ENCODE measurements around the gene PODXL.
A peak's percentile ranks its signal among the peaks of the same experiment; 100 is the strongest.

PODXL gene

GRCh38 chr7:131556053-131556908 is at the start of gene PODXL:
PODXL (minus strand) TSS chr7:131556628; CDS start chr7:131556359, 269 bp downstream.
- DNase-seq = peak; percentile 76

DNA sequence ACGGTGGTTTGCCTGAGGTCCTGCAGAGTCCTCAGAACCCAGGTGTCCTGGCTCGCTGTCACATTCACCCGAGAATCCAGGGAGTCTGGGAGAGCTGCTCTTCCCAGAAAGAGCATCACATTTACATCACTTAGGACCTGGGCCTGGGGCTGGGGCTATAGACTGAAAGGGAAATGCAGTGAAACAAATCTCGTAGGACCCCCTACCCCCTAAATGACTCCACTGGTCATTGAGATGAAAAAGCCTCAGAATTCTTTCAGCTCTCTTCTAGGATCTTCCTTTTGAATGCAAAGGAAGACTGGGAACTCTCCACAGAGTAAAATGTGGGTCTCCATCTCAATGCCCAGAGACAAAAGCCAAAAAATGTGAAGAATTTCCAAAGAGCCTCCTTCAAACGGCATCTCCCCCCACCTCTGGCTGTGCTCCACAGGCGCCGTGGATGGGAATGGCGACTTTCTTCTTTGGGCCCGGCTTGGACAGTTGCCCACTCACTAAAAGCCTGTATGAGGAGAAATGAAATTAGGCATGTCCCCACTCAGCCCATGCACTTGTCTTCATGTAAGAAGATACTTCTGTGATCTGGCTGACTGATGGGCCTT is 49.0 kb upstream of the PODXL start:
- no peak for DNase-seq

DNA sequence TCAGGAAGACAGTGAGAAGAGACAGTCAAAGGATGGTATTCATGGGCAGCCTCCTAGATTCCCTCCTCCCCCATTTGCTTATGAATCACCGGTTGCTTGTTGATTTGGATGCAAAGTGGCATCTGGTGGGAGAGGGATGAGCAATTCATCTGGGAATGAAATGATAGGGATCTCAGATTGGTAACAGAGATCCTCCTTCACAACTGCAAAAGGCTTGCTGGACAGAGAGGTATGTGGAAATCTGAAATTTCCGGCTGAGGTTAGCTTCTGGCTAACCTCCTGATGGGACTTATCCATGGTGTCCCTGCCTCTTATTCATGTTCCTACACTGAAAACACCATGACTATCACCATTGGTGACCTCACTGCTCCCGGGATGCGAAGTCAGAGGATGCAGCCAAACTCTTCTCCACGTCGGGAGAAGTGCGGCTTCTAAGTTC is 48.4 kb upstream of the PODXL start:
- DNase-seq = no peak

GRCh38 chr7:131603932-131604331 is 47.5 kb upstream of the PODXL start:
- no peak for DNase-seq

DNA sequence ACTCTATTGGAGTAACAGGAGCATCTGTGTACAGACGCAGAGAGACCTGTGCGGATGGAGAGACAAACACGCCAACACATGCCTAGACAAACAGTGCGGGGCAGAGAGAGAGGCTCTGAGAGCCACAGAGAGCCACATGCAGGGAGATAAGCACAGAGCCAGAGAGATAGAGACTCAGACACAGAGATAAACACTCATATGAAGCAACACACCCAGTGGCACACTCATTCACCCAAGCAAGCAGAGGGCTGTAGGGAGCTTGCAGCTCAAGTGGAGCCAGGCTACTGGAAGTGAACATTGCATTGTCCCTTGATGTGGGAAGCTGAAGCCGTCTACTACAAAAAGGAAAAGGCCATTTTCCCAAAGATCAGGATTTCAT is 46.6 kb upstream of the PODXL start:
- no peak for DNase-seq

DNA sequence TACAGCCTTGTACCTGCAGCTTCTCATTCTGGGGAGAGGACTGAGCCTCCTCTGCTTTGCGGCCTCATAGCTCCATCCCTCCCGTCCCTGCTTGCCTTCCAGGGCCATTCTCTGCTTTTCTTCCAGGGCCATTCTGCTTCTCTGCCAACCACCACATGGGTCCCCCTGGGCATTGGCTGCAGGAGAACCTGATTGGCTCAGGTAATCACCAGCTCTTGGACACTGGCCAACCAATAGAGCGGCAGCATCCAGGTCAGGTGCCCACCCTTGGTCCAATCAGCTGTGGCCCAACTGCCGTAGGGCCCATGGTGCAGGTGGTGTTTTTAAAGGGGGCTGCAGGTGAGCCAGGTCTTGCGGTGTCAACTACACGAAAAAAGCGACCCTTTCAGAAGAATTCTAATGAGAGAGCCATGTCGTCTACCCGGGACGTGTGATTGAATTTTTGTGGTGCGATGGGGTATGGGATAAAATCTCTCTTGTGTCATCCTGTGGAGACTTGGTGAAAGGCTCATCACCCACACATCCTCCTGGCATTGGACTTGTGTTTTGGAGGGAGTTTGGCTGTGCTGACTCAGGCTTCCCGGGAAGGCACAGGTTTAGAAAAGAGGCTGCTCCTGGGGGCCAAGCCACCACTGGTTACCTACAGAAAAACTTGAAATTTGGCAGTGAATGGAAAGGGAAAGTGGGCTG is 46.0 kb upstream of the PODXL start:
- no peak for DNase-seq

- DNase-seq = no peak
Observed at GRCh38 chr7:131600085-131600881, 43.9 kb upstream of the PODXL start.

- no peak for DNase-seq
Observed at GRCh38 chr7:131596785-131597184, 40.4 kb upstream of the PODXL start.

- DNase-seq = no peak
Observed at GRCh38 chr7:131595699-131596098, 39.3 kb upstream of the PODXL start.

DNA sequence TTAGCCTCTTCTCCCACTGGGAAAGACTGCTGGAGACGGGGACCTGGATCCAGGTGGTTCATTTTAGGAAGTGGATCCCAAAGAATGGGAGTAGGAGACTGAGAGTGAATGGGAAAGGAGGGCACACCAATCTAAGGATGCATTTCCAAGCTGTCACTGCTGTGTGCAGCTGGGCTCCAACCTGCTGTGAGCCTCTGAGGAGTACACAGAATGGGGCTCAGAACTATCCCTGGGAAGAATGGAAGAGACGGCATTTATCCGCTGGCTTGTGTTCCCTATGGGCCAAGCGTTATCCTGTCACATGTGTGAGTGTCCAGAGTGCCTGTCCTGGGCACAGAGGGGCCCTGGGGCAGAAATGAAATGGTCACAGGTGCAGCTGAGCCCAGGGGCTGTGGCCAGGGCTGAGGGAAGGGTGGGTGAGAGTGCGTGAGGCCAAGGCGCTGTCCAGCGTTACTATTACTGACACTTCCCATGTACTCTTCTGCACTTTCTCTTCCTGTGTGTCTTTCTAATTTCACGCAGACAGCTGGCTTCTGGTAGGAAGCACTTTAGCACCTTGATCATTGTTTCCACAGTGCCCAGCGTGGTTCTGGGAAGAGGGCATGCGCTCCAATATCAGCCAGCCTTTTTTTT is 35.4 kb upstream of the PODXL start:
- DNase-seq = no peak

GRCh38 chr7:131587315-131587923 is 31.0 kb upstream of the PODXL start:
- no peak for DNase-seq

GRCh38 chr7:131586759-131587158 is 30.3 kb upstream of the PODXL start:
- no peak for DNase-seq

- no peak for DNase-seq
Observed at GRCh38 chr7:131586259-131586658, 29.8 kb upstream of the PODXL start.

DNA sequence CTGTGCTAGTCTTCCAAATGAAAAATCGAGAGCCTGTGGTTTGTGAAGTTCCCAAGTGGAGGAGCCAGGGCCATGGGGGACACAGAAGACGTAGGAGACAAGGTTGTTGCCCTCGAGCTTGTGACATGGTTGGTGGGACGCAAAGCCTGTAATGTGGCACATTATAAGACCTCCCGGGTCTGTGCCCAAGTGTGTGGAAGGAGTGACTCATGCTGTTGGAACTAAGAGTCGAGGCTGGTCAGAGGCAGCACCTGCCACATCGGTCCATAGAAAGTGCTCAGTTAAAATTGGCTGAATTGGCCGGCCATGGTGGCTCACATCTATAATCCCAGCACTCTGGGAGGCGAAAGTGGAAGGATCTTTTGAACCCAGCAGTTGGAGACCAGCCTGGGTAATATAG is 27.0 kb upstream of the PODXL start:
- no peak for DNase-seq

GRCh38 chr7:131581241-131582051 is 25.0 kb upstream of the PODXL start:
- peak; percentile 77 for DNase-seq

DNA sequence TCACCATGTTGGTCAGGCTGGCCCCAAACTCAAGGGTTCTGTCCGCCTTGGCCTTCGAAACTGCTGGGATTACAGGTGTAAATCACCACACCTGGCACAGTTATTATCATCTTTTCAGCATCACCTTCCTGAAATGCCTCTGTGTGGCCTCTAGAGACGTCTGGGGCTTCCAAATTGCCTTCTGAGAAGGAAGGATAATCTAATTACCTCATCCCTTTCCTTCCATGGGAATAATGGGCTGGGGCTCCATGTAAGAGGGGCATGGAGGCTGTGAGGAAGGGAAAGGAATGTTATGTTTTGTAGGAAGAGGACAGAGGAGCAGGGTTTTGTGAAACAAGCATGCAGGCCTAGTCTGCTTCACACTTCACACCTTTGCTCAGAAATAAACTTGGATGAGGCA is 22.2 kb upstream of the PODXL start:
- no peak for DNase-seq

- DNase-seq = no peak
Observed at GRCh38 chr7:131574741-131575140, 18.3 kb upstream of the PODXL start.

DNA sequence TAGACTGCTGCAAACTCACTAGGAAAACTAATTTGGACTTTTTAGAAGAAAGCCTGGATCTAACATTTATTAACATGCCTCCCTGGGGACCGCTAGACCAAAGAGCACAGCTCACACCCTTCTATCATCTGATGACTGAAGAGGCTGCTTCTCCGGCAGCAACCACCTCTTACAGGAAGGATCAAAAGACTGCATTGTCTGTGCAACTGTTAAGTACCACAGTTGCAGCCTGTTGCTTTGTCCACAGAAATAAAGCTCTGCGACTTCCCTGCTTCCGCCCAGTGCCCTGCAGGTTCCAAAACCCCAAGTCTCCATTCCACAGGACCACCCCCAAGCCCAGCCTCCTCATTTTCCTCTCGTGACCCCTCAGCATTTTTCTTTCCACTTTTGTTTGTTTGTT is 14.0 kb upstream of the PODXL start:
- DNase-seq = no peak

DNA sequence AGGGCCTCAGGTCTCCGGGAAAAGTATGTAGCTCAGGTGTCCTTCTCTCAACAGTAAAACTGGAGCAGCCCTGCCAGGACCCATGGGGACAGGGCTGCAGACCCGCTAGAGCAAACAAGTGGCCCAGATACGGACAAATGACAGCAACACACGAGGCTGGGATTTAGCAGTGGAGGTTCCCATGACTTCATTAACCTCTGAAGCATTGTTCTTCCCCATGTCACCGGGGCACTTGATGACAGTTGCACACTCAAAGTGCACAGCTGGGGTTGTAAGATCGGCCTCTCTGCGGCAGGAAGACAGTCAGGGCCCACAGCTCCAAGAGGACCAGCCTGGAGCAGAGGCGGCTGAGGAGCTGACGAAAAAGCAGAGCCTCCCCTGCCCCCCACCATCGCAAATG is 12.5 kb upstream of the PODXL start:
- DNase-seq = no peak

DNA sequence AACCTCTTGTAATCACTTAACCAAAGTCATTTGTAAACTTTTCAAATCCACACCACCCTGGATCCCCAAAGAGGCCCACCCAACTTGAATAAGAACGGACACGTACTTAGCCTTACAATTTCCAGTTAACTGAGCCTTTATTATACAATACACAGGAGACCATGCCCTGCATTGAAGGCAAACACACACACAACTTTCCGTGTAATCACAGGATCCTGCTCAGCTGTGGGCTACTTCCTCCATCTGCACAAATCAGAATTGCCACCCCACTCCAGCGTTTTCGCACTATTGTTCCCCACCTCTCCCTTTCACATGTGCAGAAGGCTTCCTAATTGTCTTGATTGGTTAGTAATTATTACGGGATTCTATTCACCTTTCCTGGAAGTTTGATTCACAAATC is 12.1 kb upstream of the PODXL start:
- no peak for DNase-seq

DNA sequence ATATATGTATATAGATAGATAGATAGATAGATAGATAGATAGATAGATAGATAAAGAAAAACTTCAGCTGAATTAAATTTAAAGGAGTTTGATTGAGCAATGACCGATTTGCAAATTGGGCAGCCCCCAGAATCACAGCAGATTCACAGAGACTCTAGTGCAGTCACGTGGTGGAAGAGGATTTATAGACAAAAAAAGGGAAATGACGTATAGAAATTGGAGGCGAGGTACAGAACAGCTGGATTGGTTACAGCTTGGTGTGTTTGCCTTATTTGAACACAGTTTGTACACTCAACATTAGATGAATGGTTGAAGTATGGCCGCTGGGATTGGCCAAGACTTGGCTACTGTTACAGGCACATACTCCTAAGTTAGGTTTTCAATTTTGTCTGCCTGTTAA is 8.2 kb upstream of the PODXL start:
- no peak for DNase-seq

Data from right forelimb (tissue), 1 donor.